Measurements from ENCODE around the gene DENND1A. TPM values are rescaled to one million over a fixed set of nuclear protein-coding genes. Genes with fewer than 3 reads are reported as not detected.

The DENND1A gene
- total and polyA plus RNA-seq, 11 donors, result 9.8 to 24.0 (median 14.7) TPM

DNA sequence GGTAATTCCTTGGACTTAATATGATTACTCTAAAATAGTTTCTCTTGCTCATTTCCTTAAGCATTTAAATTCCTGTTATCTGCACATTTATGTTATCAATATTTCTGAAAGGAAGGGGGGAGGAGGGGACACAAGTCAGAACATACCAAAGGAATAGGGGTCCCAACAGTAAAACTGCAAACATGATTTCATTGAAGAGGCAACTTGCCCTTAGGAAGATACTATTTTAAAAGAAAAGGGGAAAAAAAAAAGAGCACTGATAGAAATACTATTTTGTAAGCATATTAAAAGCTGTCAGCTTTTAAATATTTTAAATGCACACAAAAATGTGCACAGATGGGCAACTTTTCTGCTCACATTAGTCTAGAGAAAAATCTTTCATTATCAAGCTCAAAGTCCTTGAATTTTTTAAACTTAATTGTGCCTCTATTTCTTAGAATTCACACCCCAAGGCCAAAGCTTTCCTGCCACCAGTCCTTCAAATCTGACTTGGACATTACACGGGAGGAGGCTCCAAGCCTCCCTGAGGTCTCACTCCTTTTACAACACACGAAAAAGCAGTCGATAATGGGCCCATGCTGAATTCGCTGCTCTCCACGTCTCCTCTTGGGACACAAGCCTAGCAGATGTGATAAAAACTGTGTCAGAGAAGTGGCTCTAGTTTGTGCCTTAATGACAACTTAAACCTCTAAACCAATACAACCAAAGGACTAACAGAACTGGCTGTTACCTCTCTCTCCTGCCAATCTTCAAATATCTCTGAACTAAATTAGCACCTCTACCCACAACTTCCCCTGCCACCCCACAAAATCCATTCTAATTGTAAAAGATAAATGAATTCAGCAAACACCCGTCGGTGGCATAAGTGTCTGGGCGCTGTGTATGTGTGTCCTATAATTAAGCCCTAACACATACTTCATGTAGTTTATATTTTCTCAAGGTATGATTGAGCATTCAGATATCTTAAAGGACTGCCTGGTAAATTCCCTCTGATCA, 154.3 kb downstream of the DENND1A start:
- Histone ChIP-seq H3K4me3 (no peak overlapping the region), H3K36me3 (no peaks in the 10 kb centered on the region), H3K27ac (no peak overlapping the region), H3K27me3 (no peaks in the 10 kb centered on the region), H3K9me3 (no peaks in the 10 kb centered on the region), H3K4me1 (peaks cover 0 to 21% (median 0%) of the 10 kb centered on the region in 12 donors)
- ATAC-seq (no peak), DNase-seq (no peak)
- intact Hi-C loops (cut with DNase I), result no loop called here
- TF ChIP-seq, protein P1, sequence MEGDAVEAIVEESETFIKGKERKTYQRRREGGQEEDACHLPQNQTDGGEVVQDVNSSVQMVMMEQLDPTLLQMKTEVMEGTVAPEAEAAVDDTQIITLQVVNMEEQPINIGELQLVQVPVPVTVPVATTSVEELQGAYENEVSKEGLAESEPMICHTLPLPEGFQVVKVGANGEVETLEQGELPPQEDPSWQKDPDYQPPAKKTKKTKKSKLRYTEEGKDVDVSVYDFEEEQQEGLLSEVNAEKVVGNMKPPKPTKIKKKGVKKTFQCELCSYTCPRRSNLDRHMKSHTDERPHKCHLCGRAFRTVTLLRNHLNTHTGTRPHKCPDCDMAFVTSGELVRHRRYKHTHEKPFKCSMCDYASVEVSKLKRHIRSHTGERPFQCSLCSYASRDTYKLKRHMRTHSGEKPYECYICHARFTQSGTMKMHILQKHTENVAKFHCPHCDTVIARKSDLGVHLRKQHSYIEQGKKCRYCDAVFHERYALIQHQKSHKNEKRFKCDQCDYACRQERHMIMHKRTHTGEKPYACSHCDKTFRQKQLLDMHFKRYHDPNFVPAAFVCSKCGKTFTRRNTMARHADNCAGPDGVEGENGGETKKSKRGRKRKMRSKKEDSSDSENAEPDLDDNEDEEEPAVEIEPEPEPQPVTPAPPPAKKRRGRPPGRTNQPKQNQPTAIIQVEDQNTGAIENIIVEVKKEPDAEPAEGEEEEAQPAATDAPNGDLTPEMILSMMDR (IDR thresholded peaks at IDR 0.05), result no peak
- TF ChIP-seq POLR2A (IDR thresholded peaks at IDR 0.05), result no peak
- WGBS, 4 donors, result 77 to 88% (median 80%) methylated on average over 8 of the region's 8 CpGs

DNA sequence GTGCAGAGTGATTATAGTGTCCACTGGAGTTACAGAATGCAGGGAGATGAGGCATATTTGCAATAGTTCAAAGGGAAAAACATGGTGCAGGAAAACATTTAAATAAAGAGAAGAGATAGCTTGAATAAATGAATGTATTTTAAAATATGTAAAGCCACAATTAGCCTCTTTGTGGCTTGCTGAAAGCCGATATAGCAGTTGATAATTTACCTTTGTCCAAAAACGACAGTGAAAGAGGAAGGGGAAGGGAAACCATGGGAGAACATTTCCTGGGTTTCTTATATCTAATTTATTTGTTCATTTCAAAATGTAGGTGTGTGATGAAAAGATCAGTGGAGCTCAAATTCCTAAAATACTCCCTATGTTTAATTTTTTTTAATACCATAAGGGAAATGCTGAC, 156.1 kb downstream of the DENND1A start:
- ATAC-seq, result no peak
- no peaks in the 10 kb centered on the region for H3K36me3 ChIP-seq
- H3K9me3 ChIP-seq, result no peaks in the 10 kb centered on the region
- no peak for TF ChIP-seq POLR2A (IDR thresholded peaks at IDR 0.05)
- TF ChIP-seq, protein P1 (IDR thresholded peaks at IDR 0.05), result no peak
- WGBS, 4 donors, result 62 to 80% (median 79%) methylated on average over 2 of the region's 2 CpGs
- intact Hi-C loops (cut with DNase I), result no loop called here
- H3K27ac ChIP-seq, result no peak overlapping the region
- H3K27me3 ChIP-seq, result no peaks in the 10 kb centered on the region
- no peak for DNase-seq
- H3K4me3 ChIP-seq, result no peak overlapping the region
- H3K4me1 ChIP-seq, result peaks cover 0 to 21% (median 0%) of the 10 kb centered on the region in 12 donors

GRCh38 chr9:123772967-123773366, 157.0 kb downstream of the DENND1A start:
- H3K36me3 ChIP-seq, result no peaks in the 10 kb centered on the region
- peaks cover 0 to 21% (median 0%) of the 10 kb centered on the region in 12 donors for H3K4me1 ChIP-seq
- TF ChIP-seq POLR2A (IDR thresholded peaks at IDR 0.05), result no peak
- TF ChIP-seq, protein P1 (IDR thresholded peaks at IDR 0.05), result no peak
- no peak overlapping the region for H3K27ac ChIP-seq
- no peaks in the 10 kb centered on the region for H3K9me3 ChIP-seq
- no peak overlapping the region for H3K4me3 ChIP-seq
- ATAC-seq (no peak), DNase-seq (no peak)
- 91 to 97% (median 93%) methylated on average over 1 of the region's 1 CpG for whole genome bisulfite sequencing, 4 donors
- no peaks in the 10 kb centered on the region for H3K27me3 ChIP-seq
- intact Hi-C loops (cut with DNase I), result no loop called here

- no peaks in the 10 kb centered on the region for H3K36me3 ChIP-seq
- TF ChIP-seq, protein P1 (IDR thresholded peaks at IDR 0.05), result no peak
- no peak for TF ChIP-seq POLR2A (IDR thresholded peaks at IDR 0.05)
- no peak overlapping the region for H3K27ac ChIP-seq
- no peaks in the 10 kb centered on the region for H3K9me3 ChIP-seq
- DNase-seq, result no peak
- H3K4me3 ChIP-seq, result no peak overlapping the region
- intact Hi-C loops (cut with DNase I), result no loop called here
- 72 to 84% (median 75%) methylated on average over 3 of the region's 3 CpGs for WGBS, 4 donors
- H3K4me1 ChIP-seq, result peaks cover 0 to 21% (median 0%) of the 10 kb centered on the region in 12 donors
- H3K27me3 ChIP-seq, result no peaks in the 10 kb centered on the region
- no peak for ATAC-seq
Observed at GRCh38 chr9:123772374-123772773, 157.6 kb downstream of the DENND1A start.

All from heart left ventricle (tissue), 16 donors.